Neural cell (in vitro differentiated cells): ENCODE measurements around the gene RNF44. TPM values are rescaled to one million over a fixed set of nuclear protein-coding genes. Genes with fewer than 3 reads are reported as not detected.

Experiments used
- H2AFZ ChIP-seq: fragments of 200-600, 300-800 bp; sonication (generic), shearing (Covaris generic); 2 replicates; pipeline ENCODE4 v1.6.0; 2014; ENCODE audit warnings: low read depth, mild to moderate bottlenecking, antibody characterized with exemption, low read length, moderate library complexity
- H3F3A ChIP-seq: fragments of 200-600 bp; shearing (Covaris generic); 2 replicates; pipeline ENCODE4 v1.6.1; 2016; ENCODE audit warnings: mild to moderate bottlenecking, moderate library complexity, mixed read lengths, antibody characterized with exemption, low read length; ENCODE audit not compliant: insufficient read depth, poor library complexity, severe bottlenecking
- H3K27ac ChIP-seq: fragments of 200-600, 300-800 bp; sonication (generic), shearing (Covaris generic); 2 replicates; pipeline ENCODE4 v1.5.1; 2014; ENCODE audit warnings: mild to moderate bottlenecking, low read length, moderate library complexity
- H3K27me3 ChIP-seq: fragments of 300-800, 200-600 bp; sonication (generic), shearing (Covaris generic); 2 replicates; pipeline ENCODE4 v1.6.0; 2014; ENCODE audit warnings: mild to moderate bottlenecking, low read depth, low read length, moderate library complexity; ENCODE audit not compliant: insufficient read depth
- H3K36me3 ChIP-seq: fragments of 300-800, 200-600 bp; sonication (generic), shearing (Covaris generic); 2 replicates; pipeline ENCODE4 v1.5.1; 2014; ENCODE audit warnings: mild to moderate bottlenecking, antibody characterized with exemption, low read length, moderate library complexity; ENCODE audit not compliant: insufficient read depth
- H3K4me2 ChIP-seq: fragments of 300-800, 200-600 bp; sonication (generic), shearing (Covaris generic); 2 replicates; pipeline ENCODE4 v1.6.0; 2014; ENCODE audit warnings: mild to moderate bottlenecking, low read length
- H3K4me3 ChIP-seq: fragments of 300-800, 200-600 bp; sonication (generic), shearing (Covaris generic); 2 replicates; pipeline ENCODE4 v1.5.1; 2014; ENCODE audit warnings: mild to moderate bottlenecking, low read length, moderate library complexity
- H3K79me2 ChIP-seq: fragments of 200-600 bp; shearing (Covaris generic); replicated peaks from 2 replicates; pipeline ENCODE4 v1.6.0; 2014; ENCODE audit warnings: mild to moderate bottlenecking, low read length, moderate library complexity; ENCODE audit not compliant: insufficient read depth
- H3K9ac ChIP-seq: fragments of 300-800, 200-600 bp; sonication (generic), shearing (Covaris generic); 2 replicates; pipeline ENCODE4 v1.6.1; 2016; ENCODE audit warnings: mild to moderate bottlenecking, low read length, mixed read lengths
- H3K9me2 ChIP-seq: fragments of 200-600 bp; shearing (Covaris generic); 2 replicates; pipeline ENCODE4 v1.6.1; 2016; ENCODE audit warnings: mild to moderate bottlenecking, low read length, mixed read lengths; ENCODE audit not compliant: insufficient read depth
- H3K9me3 ChIP-seq: fragments of 200-600, 300-800 bp; sonication (generic), shearing (Covaris generic); 2 replicates; pipeline ENCODE4 v1.6.1; 2016; ENCODE audit warnings: mild to moderate bottlenecking, mixed run types, low read length, moderate library complexity, mixed read lengths
- H4K20me1 ChIP-seq: fragments of 200-600 bp; shearing (Covaris generic); 2 replicates; pipeline ENCODE4 v1.6.1; 2016; ENCODE audit warnings: mild to moderate bottlenecking, mixed run types; ENCODE audit not compliant: insufficient read depth
- CTCF ChIP-seq: fragments of 450-650 bp; IDR thresholded peaks from 2 replicates; pipeline ENCODE4 v1.5.1; 2014; ENCODE audit warnings: antibody characterized with exemption, mild to moderate bottlenecking, moderate library complexity; ENCODE audit not compliant: poor library complexity, severe bottlenecking
- EP300 ChIP-seq: fragments of 450-650 bp; conservative IDR thresholded peaks from 2 replicates; pipeline ENCODE4 v1.6.1; 2014; ENCODE audit warnings: antibody characterized with exemption, mild to moderate bottlenecking, moderate library complexity; ENCODE audit not compliant: poor library complexity, severe bottlenecking
- EZH2 ChIP-seq: fragments of 200-600, 300-800 bp; shearing (Covaris generic), sonication (generic); IDR thresholded peaks from 2 replicates; pipeline ENCODE4 v1.6.1; 2014; ENCODE audit warnings: antibody characterized with exemption, low read length, borderline replicate concordance, mild to moderate bottlenecking; ENCODE audit not compliant: insufficient read depth, poor library complexity, severe bottlenecking
- MXI1 ChIP-seq: fragments of 450-650 bp; conservative IDR thresholded peaks from 2 replicates; pipeline ENCODE4 v1.6.1; 2014; ENCODE audit warnings: antibody characterized with exemption, mild to moderate bottlenecking; ENCODE audit not compliant: poor library complexity, severe bottlenecking
- POLR2AphosphoS5 ChIP-seq: IDR thresholded peaks from 2 replicates; pipeline ENCODE4 v1.6.1; 2012
- RAD21 ChIP-seq: fragments of 450-650 bp; conservative IDR thresholded peaks from 2 replicates; pipeline ENCODE4 v1.6.1; 2014; ENCODE audit warnings: antibody characterized with exemption, mild to moderate bottlenecking, moderate library complexity
- SMC3 ChIP-seq: fragments of 450-650 bp; conservative IDR thresholded peaks from 2 replicates; pipeline ENCODE4 v1.6.1; 2014; ENCODE audit warnings: antibody characterized with exemption, mild to moderate bottlenecking, moderate library complexity; ENCODE audit not compliant: poor library complexity
- TAF1 ChIP-seq: IDR thresholded peaks from 2 replicates; pipeline ENCODE4 v1.6.1; 2012; ENCODE audit warnings: low read depth
- polyA plus RNA-seq: library from polyadenylated mRNA; depleted of rRNA; stranded (reverse); fragments of >200 nt; gene quantifications from 2 replicates; pipeline ENCODE4 v1.2.3, GENCODE V29; 2014
- TF ChIP-seq, protein P1 (sequence below): IDR thresholded peaks from 2 replicates; pipeline ENCODE4 v1.6.1; 2012; ENCODE audit warnings: borderline replicate concordance

Gene RNF44
- polyA plus RNA-seq, 1 donor from 2014 or later: 22.2 TPM

GRCh38 chr5:176500511-176500910 is 36.7 kb downstream of the RNF44 start:
- Histone ChIP-seq H4K20me1 (no peaks in the 10 kb centered on the region), H3K36me3 (peaks cover 7% of the 10 kb centered on the region)

GRCh38 chr5:176499273-176499672 is 37.9 kb downstream of the RNF44 start:
- H4K20me1 ChIP-seq: no peaks in the 10 kb centered on the region
- TF ChIP-seq EZH2: no peak
- no peak for TF ChIP-seq EP300
- no peak for TF ChIP-seq CTCF
- no peak for TF ChIP-seq POLR2AphosphoS5
- no peak for TF ChIP-seq SMC3
- TF ChIP-seq RAD21: no peak
- TF ChIP-seq, protein P1, sequence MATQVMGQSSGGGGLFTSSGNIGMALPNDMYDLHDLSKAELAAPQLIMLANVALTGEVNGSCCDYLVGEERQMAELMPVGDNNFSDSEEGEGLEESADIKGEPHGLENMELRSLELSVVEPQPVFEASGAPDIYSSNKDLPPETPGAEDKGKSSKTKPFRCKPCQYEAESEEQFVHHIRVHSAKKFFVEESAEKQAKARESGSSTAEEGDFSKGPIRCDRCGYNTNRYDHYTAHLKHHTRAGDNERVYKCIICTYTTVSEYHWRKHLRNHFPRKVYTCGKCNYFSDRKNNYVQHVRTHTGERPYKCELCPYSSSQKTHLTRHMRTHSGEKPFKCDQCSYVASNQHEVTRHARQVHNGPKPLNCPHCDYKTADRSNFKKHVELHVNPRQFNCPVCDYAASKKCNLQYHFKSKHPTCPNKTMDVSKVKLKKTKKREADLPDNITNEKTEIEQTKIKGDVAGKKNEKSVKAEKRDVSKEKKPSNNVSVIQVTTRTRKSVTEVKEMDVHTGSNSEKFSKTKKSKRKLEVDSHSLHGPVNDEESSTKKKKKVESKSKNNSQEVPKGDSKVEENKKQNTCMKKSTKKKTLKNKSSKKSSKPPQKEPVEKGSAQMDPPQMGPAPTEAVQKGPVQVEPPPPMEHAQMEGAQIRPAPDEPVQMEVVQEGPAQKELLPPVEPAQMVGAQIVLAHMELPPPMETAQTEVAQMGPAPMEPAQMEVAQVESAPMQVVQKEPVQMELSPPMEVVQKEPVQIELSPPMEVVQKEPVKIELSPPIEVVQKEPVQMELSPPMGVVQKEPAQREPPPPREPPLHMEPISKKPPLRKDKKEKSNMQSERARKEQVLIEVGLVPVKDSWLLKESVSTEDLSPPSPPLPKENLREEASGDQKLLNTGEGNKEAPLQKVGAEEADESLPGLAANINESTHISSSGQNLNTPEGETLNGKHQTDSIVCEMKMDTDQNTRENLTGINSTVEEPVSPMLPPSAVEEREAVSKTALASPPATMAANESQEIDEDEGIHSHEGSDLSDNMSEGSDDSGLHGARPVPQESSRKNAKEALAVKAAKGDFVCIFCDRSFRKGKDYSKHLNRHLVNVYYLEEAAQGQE: no peak
- no peak for TF ChIP-seq TAF1
- no peak for TF ChIP-seq MXI1
- H3K4me2 ChIP-seq: no peak overlapping the region
- H3K27me3 ChIP-seq: no peaks in the 10 kb centered on the region
- H3K36me3 ChIP-seq: peaks cover 7% of the 10 kb centered on the region
- no peaks in the 10 kb centered on the region for H3K9me3 ChIP-seq
- H3K79me2 ChIP-seq: no peaks in the 10 kb centered on the region
- no peak overlapping the region for H3K27ac ChIP-seq
- no peaks in the 10 kb centered on the region for H3K9me2 ChIP-seq
- H3K4me3 ChIP-seq: no peak overlapping the region
- H2AFZ ChIP-seq: no peak overlapping the region
- no peaks in the 10 kb centered on the region for H3F3A ChIP-seq
- no peak overlapping the region for H3K9ac ChIP-seq

More at GRCh38 chr5:176500511-176500910, 36.7 kb downstream of the RNF44 start:
- H3F3A ChIP-seq: no peaks in the 10 kb centered on the region
- no peaks in the 10 kb centered on the region for H3K79me2 ChIP-seq
- no peak overlapping the region for H3K4me3 ChIP-seq
- H2AFZ ChIP-seq: no peak overlapping the region
- no peak overlapping the region for H3K9ac ChIP-seq
- no peak for TF ChIP-seq SMC3
- no peak for TF ChIP-seq POLR2AphosphoS5
- TF ChIP-seq EZH2: no peak
- TF ChIP-seq TAF1: no peak
- no peak for TF ChIP-seq RAD21
- TF ChIP-seq, protein P1: no peak
- no peak for TF ChIP-seq CTCF
- TF ChIP-seq EP300: no peak
- no peak for TF ChIP-seq MXI1
- no peak overlapping the region for H3K27ac ChIP-seq
- H3K4me2 ChIP-seq: no peak overlapping the region
- no peaks in the 10 kb centered on the region for H3K9me3 ChIP-seq
- no peaks in the 10 kb centered on the region for H3K9me2 ChIP-seq
- no peaks in the 10 kb centered on the region for H3K27me3 ChIP-seq
